Bronchial epithelial cell (primary cell): ENCODE measurements around the gene GABARAPL2. TPM values are rescaled to one million over a fixed set of nuclear protein-coding genes. Genes with fewer than 3 reads are reported as not detected.

Experiments
- DNase-seq: peaks from one replicate; pipeline ENCODE4 v3.0.0-alpha.2; 2010; ENCODE audit warnings: low read depth
- FAIRE-seq: peaks from 2 replicates; lab custom pipeline; 2011; peaks lifted over from hg19 to GRCh38; lab: Jason Lieb, UNC
- H3K27me3 ChIP-seq: 2 replicates; pipeline ENCODE4 v1.5.1; 2011; ENCODE audit warnings: low read length; ENCODE audit not compliant: control insufficient read depth, insufficient read depth
- H3K36me3 ChIP-seq: 2 replicates; pipeline ENCODE4 v1.5.1; 2011; ENCODE audit warnings: low read length; ENCODE audit not compliant: control insufficient read depth, insufficient read depth
- H3K4me3 ChIP-seq: 2 replicates; pipeline ENCODE4 v1.5.1; 2011; ENCODE audit warnings: mild to moderate bottlenecking, low read depth, low read length, control low read depth
- total RNA-seq: library from RNA; depleted of rRNA; stranded (reverse); fragments of >200 nt; gene quantifications from 2 replicates; pipeline ENCODE4 v1.2.1, GENCODE V29; 2014
- TF ChIP-seq, protein P1 (sequence below): IDR thresholded peaks from 2 replicates; pipeline ENCODE4 v1.5.1; 2011; ENCODE audit warnings: mild to moderate bottlenecking, moderate library complexity, low read length, control low read depth, inconsistent platforms; ENCODE audit not compliant: insufficient read depth, severe bottlenecking

GABARAPL2 gene
- total RNA-seq, 1 donor from 2014 or later, result 27.6 TPM

DNA sequence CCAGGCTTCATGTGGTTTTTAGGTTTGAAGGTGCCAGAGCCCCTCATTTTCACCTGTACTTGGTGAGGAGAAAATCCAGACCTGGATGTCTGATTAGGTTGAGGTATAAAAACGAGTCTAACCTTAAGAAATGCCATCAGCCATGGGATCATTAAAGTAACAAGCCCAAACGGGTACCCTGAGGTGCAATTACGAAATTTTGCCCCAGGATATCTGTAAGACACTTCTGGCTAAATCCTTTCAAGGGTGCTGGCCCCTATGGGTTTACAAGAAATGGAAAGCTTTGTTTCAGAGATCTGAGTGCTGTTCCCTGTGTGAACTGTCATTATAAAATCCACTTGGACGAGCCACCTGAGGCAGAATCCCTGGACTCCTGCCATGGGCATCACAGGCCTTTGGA, 37.1 kb downstream of the GABARAPL2 start:
- peak; percentile 33 for DNase-seq
- peaks cover 7% of the 10 kb centered on the region for H3K36me3 ChIP-seq
- no peak for FAIRE-seq

DNA sequence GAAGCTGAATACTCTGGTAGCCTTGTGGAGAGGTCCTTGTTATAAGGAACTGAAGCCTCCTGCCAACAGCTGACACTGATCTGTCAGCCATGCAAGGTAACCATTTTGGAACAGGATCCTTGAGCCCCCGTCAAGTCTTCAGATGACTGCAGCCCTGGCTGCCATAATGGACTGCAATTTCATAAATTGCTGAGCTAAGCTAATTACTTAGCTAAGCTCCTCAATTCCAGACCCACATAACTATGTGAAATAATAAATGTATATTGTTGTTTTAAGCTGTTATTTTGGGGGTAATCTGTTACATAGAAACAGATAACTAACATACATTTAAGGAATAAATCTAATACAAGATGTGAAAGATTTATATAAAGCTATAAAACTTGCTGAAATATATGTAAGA, 40.3 kb downstream of the GABARAPL2 start:
- TF ChIP-seq, protein P1, sequence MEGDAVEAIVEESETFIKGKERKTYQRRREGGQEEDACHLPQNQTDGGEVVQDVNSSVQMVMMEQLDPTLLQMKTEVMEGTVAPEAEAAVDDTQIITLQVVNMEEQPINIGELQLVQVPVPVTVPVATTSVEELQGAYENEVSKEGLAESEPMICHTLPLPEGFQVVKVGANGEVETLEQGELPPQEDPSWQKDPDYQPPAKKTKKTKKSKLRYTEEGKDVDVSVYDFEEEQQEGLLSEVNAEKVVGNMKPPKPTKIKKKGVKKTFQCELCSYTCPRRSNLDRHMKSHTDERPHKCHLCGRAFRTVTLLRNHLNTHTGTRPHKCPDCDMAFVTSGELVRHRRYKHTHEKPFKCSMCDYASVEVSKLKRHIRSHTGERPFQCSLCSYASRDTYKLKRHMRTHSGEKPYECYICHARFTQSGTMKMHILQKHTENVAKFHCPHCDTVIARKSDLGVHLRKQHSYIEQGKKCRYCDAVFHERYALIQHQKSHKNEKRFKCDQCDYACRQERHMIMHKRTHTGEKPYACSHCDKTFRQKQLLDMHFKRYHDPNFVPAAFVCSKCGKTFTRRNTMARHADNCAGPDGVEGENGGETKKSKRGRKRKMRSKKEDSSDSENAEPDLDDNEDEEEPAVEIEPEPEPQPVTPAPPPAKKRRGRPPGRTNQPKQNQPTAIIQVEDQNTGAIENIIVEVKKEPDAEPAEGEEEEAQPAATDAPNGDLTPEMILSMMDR, result no peak
- DNase-seq, result no peak
- no peak for FAIRE-seq
- Histone ChIP-seq H3K36me3 (peaks cover 9% of the 10 kb centered on the region), H3K27me3 (no peaks in the 10 kb centered on the region), H3K4me3 (no peak overlapping the region)

More for the DNA sequence above, 37.1 kb downstream of the GABARAPL2 start:
- TF ChIP-seq, protein P1, result no peak
- H3K27me3 ChIP-seq, result no peaks in the 10 kb centered on the region
- no peak overlapping the region for H3K4me3 ChIP-seq

DNA sequence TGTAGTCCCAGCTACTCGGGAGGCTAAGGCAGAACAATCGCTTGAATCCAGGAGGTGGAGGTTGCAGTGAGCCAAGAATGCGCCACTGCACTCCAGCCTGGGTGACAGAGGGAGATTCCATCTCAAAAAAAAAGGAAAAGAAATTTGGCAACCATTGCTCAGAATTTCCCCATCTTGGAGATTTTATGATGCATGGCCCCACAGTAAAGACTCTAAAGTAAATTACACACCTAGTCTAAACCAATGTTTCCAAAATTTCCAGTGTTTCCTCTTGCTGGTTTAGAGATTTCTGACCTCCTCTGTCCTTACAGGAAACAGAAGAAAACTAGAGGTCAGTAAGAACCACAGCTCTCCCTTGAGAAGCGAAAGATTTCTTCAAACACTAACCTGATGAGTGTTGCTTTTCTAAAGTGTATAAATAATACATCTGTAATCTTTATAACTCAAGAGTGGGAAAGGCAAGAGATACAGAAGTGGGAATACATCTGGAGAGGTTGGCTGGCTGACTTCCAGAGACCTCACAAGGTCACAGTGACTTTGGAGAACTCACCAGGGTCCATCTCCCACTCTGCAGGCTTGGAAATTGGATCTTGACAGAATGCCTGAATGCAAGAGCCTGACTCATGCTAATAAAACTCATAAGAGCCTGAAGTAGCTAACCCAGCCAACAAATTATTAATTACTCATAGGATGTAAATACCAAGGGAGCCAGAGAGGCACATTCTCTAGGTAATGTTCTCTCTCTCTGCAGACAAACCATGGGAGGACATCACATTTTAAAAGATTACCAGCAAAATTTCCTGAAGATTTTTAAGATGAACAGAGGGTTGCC, 48.1 kb downstream of the GABARAPL2 start:
- peak; percentile 59 for DNase-seq
- Histone ChIP-seq H3K27me3 (no peaks in the 10 kb centered on the region), H3K36me3 (peaks cover 20% of the 10 kb centered on the region), H3K4me3 (no peak overlapping the region)
- no peak for FAIRE-seq
- TF ChIP-seq, protein P1, result no peak

GRCh38 chr16:75615619-75616018, 49.4 kb downstream of the GABARAPL2 start:
- no peak for FAIRE-seq
- TF ChIP-seq, protein P1, result no peak
- Histone ChIP-seq H3K4me3 (no peak overlapping the region), H3K36me3 (peaks cover 20% of the 10 kb centered on the region), H3K27me3 (no peaks in the 10 kb centered on the region)
- DNase-seq, result no peak

DNA sequence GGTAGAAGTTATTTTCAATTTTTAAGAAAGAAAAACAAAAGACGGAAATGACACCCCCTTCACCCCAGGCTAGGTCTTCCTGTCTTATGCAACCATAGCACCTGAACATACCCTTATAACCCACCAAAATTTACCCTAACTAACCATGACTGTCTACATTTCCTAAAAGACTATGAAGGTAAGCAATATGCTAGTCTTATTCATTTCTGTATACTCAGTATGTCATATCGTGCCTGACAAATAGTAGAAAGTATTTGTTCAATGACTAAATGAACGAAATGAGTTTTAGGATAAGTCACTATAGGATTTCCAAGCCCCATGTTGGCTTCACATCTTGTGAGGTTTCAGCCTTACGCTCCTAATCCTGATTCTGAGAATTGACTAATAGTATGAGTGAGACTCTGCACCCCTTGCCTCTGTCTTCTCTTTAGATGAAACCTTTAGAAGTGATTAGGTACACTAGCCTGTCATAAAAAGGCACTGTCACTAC, 50.4 kb downstream of the GABARAPL2 start:
- FAIRE-seq, result no peak
- TF ChIP-seq, protein P1, result no peak
- H3K36me3 ChIP-seq, result peaks cover 20% of the 10 kb centered on the region
- no peak for DNase-seq
- no peak overlapping the region for H3K4me3 ChIP-seq
- H3K27me3 ChIP-seq, result no peaks in the 10 kb centered on the region

- Histone ChIP-seq H3K27me3 (no peaks in the 10 kb centered on the region), H3K4me3 (no peak overlapping the region), H3K36me3 (peaks cover 20% of the 10 kb centered on the region)
- FAIRE-seq (no peak), DNase-seq (no peak)
- TF ChIP-seq, protein P1, result no peak
These were observed 50.9 kb downstream of the GABARAPL2 start for GRCh38 chr16:75617121-75617520.
